OCI-LY1 (cell line): ENCODE measurements around the gene DHRS7B.

ENCODE experiments used
- H2AFZ ChIP-seq: fragments of 200-600 bp; sonication (generic), shearing (Covaris generic); 2 replicates; pipeline ENCODE4 v1.6.0; 2014; ENCODE audit warnings: antibody characterized with exemption, mild to moderate bottlenecking, low read length
- H3F3A ChIP-seq: fragments of 200-600 bp; sonication (generic), shearing (Covaris generic); 2 replicates; pipeline ENCODE4 v1.6.0; 2014; ENCODE audit warnings: mild to moderate bottlenecking, antibody characterized with exemption, low read length, moderate library complexity; ENCODE audit not compliant: insufficient read depth
- H3K27ac ChIP-seq: fragments of 200-600 bp; sonication (generic); 2 replicates; pipeline ENCODE4 v1.5.1; 2014; ENCODE audit warnings: low read length, mixed run types, mild to moderate bottlenecking, low read depth; ENCODE audit not compliant: poor library complexity, severe bottlenecking
- H3K27me3 ChIP-seq: fragments of 200-600 bp; sonication (generic); 2 replicates; pipeline ENCODE4 v1.6.0; 2014; ENCODE audit warnings: antibody characterized with exemption, mild to moderate bottlenecking, low read length, moderate library complexity; ENCODE audit not compliant: insufficient read depth
- H3K36me3 ChIP-seq: fragments of 200-600 bp; sonication (generic); 2 replicates; pipeline ENCODE4 v1.6.1; 2014; ENCODE audit warnings: mild to moderate bottlenecking, antibody characterized with exemption, low read length, moderate library complexity, mixed read lengths; ENCODE audit not compliant: insufficient read depth
- H3K4me1 ChIP-seq: fragments of 200-600 bp; sonication (generic); 2 replicates; pipeline ENCODE4 v1.5.1; 2014; ENCODE audit warnings: mild to moderate bottlenecking, low read length, moderate library complexity; ENCODE audit not compliant: insufficient read depth, severe bottlenecking
- H3K4me2 ChIP-seq: fragments of 200-600 bp; sonication (generic), shearing (Covaris generic); 2 replicates; pipeline ENCODE4 v1.6.1; 2014; ENCODE audit warnings: low read length
- H3K4me3 ChIP-seq: fragments of 200-600 bp; sonication (generic); 2 replicates; pipeline ENCODE4 v1.5.1; 2014; ENCODE audit warnings: low read length, low read depth, mild to moderate bottlenecking, mixed read lengths; ENCODE audit not compliant: poor library complexity, severe bottlenecking
- H3K79me2 ChIP-seq: fragments of 200-600 bp; shearing (Covaris generic); 2 replicates; pipeline ENCODE4 v1.6.1; 2016; ENCODE audit warnings: mixed run types, low read length, mixed read lengths; ENCODE audit not compliant: insufficient read depth
- H3K9ac ChIP-seq: fragments of 200-600 bp; sonication (generic), shearing (Covaris generic); 2 replicates; pipeline ENCODE4 v1.6.1; 2014; ENCODE audit warnings: mild to moderate bottlenecking, low read length, mixed read lengths
- H3K9me2 ChIP-seq: fragments of 200-600 bp; sonication (generic), shearing (Covaris generic); 2 replicates; pipeline ENCODE4 v1.6.1; 2014; ENCODE audit warnings: low read depth, mild to moderate bottlenecking, low read length, mixed read lengths
- H3K9me3 ChIP-seq: fragments of 200-600 bp; shearing (Covaris generic); 2 replicates; pipeline ENCODE4 v1.6.1; 2014; ENCODE audit warnings: low read length, mixed read lengths
- H4K20me1 ChIP-seq: fragments of 200-600 bp; sonication (generic), shearing (Covaris generic); 2 replicates; pipeline ENCODE4 v1.6.0; 2016; ENCODE audit warnings: mild to moderate bottlenecking, low read length; ENCODE audit not compliant: insufficient read depth
- EZH2 ChIP-seq: fragments of 200-600 bp; sonication (generic), shearing (Covaris generic); IDR thresholded peaks from 2 replicates; pipeline ENCODE4 v1.8.0; 2017; ENCODE audit warnings: borderline replicate concordance, mixed run types, mild to moderate bottlenecking, antibody characterized with exemption, low read length, moderate library complexity, mixed read lengths
- TF ChIP-seq, protein P1 (sequence below): fragments of 200-600 bp; sonication (generic), shearing (Covaris generic); IDR thresholded peaks from 2 replicates; pipeline ENCODE4 v1.5.1; 2017; ENCODE audit warnings: mild to moderate bottlenecking, antibody characterized with exemption, low read length, moderate library complexity, mixed read lengths

DHRS7B gene

DNA sequence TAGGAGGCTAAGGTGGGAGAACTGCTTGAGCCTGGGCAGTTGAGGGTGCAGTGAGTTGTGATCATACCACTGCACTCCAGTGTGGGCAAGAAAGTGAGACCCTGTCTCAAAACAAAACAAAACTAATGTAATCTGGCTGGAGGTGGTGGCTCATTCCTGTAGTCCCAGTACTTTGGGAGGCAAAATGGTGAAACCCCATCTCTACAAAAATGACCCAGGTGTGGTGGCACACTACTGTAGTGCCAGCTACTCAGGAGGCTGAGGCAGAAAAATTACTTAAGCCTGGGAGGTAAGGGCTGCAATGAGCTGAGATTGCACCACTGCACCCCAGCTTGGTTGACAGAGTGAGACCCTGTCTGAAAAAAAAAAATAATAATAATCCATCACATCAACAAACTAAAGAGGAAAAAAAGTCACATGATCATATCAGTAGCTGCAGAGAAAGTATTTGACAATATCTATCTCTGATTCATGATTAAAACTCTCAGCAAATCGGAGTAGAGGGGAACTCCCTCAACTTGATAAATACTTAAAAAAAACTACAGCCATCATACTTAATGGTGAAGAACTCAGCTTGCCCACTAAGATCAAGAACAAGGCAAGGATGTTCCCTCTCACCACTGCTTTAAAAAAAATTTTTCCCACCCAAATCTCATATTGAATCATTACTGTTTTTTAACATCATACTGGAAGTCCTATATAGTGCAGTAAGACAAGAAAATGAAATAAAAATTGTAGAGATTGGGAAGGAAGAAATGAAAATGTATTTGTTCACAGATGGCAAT is 31.0 kb downstream of the DHRS7B start:
- Histone ChIP-seq H3K27ac (no peak overlapping the region), H3K4me2 (no peak overlapping the region), H3K9me2 (no peaks in the 10 kb centered on the region), H3K36me3 (no peaks in the 10 kb centered on the region), H3K9ac (no peak overlapping the region), H3F3A (no peaks in the 10 kb centered on the region), H3K79me2 (no peaks in the 10 kb centered on the region), H3K27me3 (no peaks in the 10 kb centered on the region), H3K4me1 (no peaks in the 10 kb centered on the region), H3K4me3 (no peak overlapping the region), H2AFZ (no peak overlapping the region), H4K20me1 (no peaks in the 10 kb centered on the region), H3K9me3 (peaks cover 11% of the 10 kb centered on the region; the same call in 1 of the 2 replicates)
- no peak for TF ChIP-seq EZH2
- TF ChIP-seq, protein P1, sequence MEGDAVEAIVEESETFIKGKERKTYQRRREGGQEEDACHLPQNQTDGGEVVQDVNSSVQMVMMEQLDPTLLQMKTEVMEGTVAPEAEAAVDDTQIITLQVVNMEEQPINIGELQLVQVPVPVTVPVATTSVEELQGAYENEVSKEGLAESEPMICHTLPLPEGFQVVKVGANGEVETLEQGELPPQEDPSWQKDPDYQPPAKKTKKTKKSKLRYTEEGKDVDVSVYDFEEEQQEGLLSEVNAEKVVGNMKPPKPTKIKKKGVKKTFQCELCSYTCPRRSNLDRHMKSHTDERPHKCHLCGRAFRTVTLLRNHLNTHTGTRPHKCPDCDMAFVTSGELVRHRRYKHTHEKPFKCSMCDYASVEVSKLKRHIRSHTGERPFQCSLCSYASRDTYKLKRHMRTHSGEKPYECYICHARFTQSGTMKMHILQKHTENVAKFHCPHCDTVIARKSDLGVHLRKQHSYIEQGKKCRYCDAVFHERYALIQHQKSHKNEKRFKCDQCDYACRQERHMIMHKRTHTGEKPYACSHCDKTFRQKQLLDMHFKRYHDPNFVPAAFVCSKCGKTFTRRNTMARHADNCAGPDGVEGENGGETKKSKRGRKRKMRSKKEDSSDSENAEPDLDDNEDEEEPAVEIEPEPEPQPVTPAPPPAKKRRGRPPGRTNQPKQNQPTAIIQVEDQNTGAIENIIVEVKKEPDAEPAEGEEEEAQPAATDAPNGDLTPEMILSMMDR: no peak

DNA sequence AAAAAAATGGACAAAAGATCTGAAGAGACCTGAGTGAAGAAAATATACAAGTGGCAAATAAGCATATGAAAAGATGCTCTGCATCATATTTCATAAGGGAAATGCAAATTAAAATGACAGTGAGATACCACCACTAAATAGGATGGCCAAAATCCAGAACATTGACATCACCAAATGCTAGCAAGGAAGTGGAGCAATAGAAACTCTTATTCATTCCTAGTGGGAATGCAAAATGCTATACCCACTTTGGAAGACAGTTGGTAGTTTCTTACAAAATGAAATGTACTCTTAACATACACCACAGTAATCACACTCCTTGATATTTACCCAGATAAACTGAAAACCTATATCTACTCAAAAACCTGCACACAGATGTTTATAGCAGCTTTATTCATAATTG is 33.6 kb downstream of the DHRS7B start:
- Histone ChIP-seq H2AFZ (no peak overlapping the region), H3K9me2 (no peaks in the 10 kb centered on the region), H3K4me2 (no peak overlapping the region), H3K4me1 (no peaks in the 10 kb centered on the region), H3K36me3 (no peaks in the 10 kb centered on the region), H3K27ac (no peak overlapping the region), H3K9ac (no peak overlapping the region), H3K4me3 (no peak overlapping the region), H3K9me3 (0 out of 2 replicates have a peak, but pooled peaks cover under 1% of the 10 kb centered on the region), H4K20me1 (no peaks in the 10 kb centered on the region), H3K27me3 (no peaks in the 10 kb centered on the region), H3F3A (no peaks in the 10 kb centered on the region), H3K79me2 (no peaks in the 10 kb centered on the region)
- no peak for TF ChIP-seq EZH2
- TF ChIP-seq, protein P1: no peak

DNA sequence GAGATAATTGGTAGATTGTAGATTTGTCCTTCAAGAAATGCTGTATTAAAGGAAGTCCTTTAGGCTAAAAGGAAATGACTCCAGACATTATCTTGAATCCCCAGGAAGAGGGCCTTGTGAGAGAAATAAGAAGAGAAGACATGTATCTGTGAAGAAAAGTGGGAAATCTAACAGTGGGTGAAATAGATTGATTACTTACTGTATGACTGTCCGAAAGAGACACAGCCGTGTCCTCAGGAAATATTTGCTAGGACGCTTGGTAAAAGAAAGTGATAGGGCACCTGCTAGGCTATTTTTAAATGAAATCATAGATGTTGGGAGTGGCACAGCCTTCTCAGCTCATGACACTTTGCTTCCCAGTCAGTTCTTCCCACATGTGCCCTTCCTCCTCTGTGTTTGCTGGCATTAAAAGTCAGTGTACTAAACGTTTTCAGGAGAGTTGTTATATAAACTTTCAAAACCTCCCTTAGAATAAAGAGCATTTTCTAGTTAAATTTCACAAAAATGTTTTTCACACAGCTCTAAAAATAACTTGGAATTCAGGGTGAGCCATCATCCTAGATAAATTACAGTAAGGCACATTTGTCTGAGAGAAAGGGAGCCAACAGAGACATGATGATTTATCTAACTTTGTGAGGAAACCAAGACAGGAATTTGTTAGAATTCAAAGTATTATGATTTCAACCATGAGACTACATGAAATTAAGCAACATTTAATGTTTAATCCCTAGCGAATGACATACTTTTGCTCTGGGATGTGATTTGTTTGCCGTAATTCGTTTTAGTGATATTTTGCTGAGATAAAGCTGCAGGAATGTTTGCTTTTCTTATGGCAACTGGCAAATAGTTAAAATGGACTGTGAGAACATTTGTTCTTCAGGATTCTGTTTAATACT is 35.0 kb downstream of the DHRS7B start:
- no peaks in the 10 kb centered on the region for H3K4me1 ChIP-seq
- H3K27ac ChIP-seq: no peak overlapping the region
- no peaks in the 10 kb centered on the region for H3F3A ChIP-seq
- H3K4me3 ChIP-seq: no peak overlapping the region
- no peak overlapping the region for H3K9ac ChIP-seq
- no peaks in the 10 kb centered on the region for H3K36me3 ChIP-seq
- no peaks in the 10 kb centered on the region for H3K9me3 ChIP-seq
- no peak overlapping the region for H2AFZ ChIP-seq
- no peaks in the 10 kb centered on the region for H3K79me2 ChIP-seq
- no peak overlapping the region for H3K4me2 ChIP-seq
- H4K20me1 ChIP-seq: no peaks in the 10 kb centered on the region
- no peak for TF ChIP-seq EZH2
- TF ChIP-seq, protein P1: no peak
- H3K9me2 ChIP-seq: no peaks in the 10 kb centered on the region
- no peaks in the 10 kb centered on the region for H3K27me3 ChIP-seq
